Stomach (tissue), 9 donors: Measurements from ENCODE around the gene TMEM165. TPM values are rescaled to one million over a fixed set of nuclear protein-coding genes. Genes with fewer than 3 reads are reported as not detected.

Experiments
- DNase-seq, 2 donors: peaks; one replicate each; pipeline versions ENCODE4 v3.0.0 to v3.0.0-alpha.2; 2013 to 2019
- H3K27ac ChIP-seq, 5 donors: fragments of 200-600 bp in 4 of 5; sonication (generic) in 4 of 5; one replicate each; pipeline ENCODE4 v1.5.1; 2013 to 2019; ENCODE audit warnings: mild to moderate bottlenecking in 1 of 5, moderate library complexity in 1 of 5
- H3K27me3 ChIP-seq, 3 donors: fragments of 200-600 bp; sonication (generic); one replicate each; pipeline ENCODE4 v1.5.1; 2017 to 2019; ENCODE audit warnings: mixed run types in 1 of 3
- H3K36me3 ChIP-seq, 4 donors: fragments of 200-600 bp; sonication (generic); 1 replicate in 3 of 4; 2 replicates in 1 of 4; pipeline ENCODE4 v1.5.1; 2016 to 2019
- H3K4me1 ChIP-seq, 4 donors: fragments of 200-600 bp; sonication (generic); one replicate each; pipeline ENCODE4 v1.5.1; 2016 to 2019
- H3K4me3 ChIP-seq, 4 donors: fragments of 200-600 bp; sonication (generic) in 3 of 4; one replicate each; pipeline ENCODE4 v1.5.1; 2016 to 2019; ENCODE audit warnings: mild to moderate bottlenecking in 1 of 4
- H3K9me3 ChIP-seq, 4 donors: fragments of 200-600 bp; sonication (generic); one replicate each; pipeline ENCODE4 v1.5.1; 2016 to 2019
- EP300 ChIP-seq: sonication (generic); formaldehyde crosslinking; IDR thresholded peaks from one replicate; pipeline ENCODE4 v1.6.1; 2017; ENCODE audit warnings: antibody characterized with exemption
- POLR2A ChIP-seq, 4 donors: fragments of 450-650 bp; IDR thresholded peaks; one replicate each; pipeline ENCODE4 v1.6.1; 2016; ENCODE audit warnings: antibody characterized with exemption in 4 of 4, control low read depth in 2 of 4, mild to moderate bottlenecking in 1 of 4, moderate library complexity in 1 of 4
- POLR2AphosphoS5 ChIP-seq, 3 donors: sonication (generic); formaldehyde crosslinking; IDR thresholded peaks; one replicate each; pipeline ENCODE4 v1.6.1; 2016; ENCODE audit warnings: antibody characterized with exemption in 3 of 3
- WGBS, 5 donors: extraction: QIAGEN DNeasy Blood & Tissue Kit in 3 of 5; methylation state at CpG; one replicate each; pipeline versions ENCODE4 v1.1.5 to v1.1.7; 2013 to 2018; 5-methylcytosine and 5-hydroxymethylcytosine counted together
- intact Hi-C: fragments of 100-400 bp; cut with DNase I; formaldehyde crosslinking; loops from one replicate; pipeline ENCODE4 v1.15.1; 2023; ENCODE audit warnings: low total_unique reads
- polyA plus RNA-seq, 3 donors: library from polyadenylated mRNA; stranded (reverse); fragments of 200-250 nt; gene quantifications; one replicate each; pipeline ENCODE4 v1.2.3, GENCODE V29; 2013
- total RNA-seq, 5 donors: library from RNA; depleted of rRNA; stranded (reverse); fragments of >200 nt; gene quantifications; one replicate each; pipeline versions ENCODE4 v1.1.0 to v1.2.3, GENCODE V29; 2014 to 2016
- TF ChIP-seq, protein P1 (sequence below), 7 experiments: fragments of 450-650 bp in 4 of 7; fragments of 200-600 bp in 3 of 7; sonication (generic) in 3 of 7; IDR thresholded peaks; one replicate each; pipeline ENCODE4 v1.5.1; 2016 to 2019; ENCODE audit warnings: antibody characterized with exemption in 7 of 7, control low read depth in 2 of 7, mild to moderate bottlenecking in 1 of 7
- donor health status: healthy with polysubstance abuse.
- donor health status: Bipolar disorder and iron deficiency.
- donor health status: healthy.

Gene TMEM165
- total and polyA plus RNA-seq, 8 donors = 21.6 to 365 (median 107) TPM

- WGBS, 5 donors = 85 to 90% (median 88%) methylated on average over 2 of the region's 2 CpGs
- TF ChIP-seq POLR2A (IDR thresholded peaks at IDR 0.05) (no peak), POLR2AphosphoS5 (IDR thresholded peaks at IDR 0.05) (no peak), EP300 (no peak)
- TF ChIP-seq, protein P1, sequence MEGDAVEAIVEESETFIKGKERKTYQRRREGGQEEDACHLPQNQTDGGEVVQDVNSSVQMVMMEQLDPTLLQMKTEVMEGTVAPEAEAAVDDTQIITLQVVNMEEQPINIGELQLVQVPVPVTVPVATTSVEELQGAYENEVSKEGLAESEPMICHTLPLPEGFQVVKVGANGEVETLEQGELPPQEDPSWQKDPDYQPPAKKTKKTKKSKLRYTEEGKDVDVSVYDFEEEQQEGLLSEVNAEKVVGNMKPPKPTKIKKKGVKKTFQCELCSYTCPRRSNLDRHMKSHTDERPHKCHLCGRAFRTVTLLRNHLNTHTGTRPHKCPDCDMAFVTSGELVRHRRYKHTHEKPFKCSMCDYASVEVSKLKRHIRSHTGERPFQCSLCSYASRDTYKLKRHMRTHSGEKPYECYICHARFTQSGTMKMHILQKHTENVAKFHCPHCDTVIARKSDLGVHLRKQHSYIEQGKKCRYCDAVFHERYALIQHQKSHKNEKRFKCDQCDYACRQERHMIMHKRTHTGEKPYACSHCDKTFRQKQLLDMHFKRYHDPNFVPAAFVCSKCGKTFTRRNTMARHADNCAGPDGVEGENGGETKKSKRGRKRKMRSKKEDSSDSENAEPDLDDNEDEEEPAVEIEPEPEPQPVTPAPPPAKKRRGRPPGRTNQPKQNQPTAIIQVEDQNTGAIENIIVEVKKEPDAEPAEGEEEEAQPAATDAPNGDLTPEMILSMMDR (IDR thresholded peaks at IDR 0.05) = no peak
Observed at GRCh38 chr4:55376698-55377097, 19.1 kb upstream of the TMEM165 start.

GRCh38 chr4:55378617-55379467, 16.9 kb upstream of the TMEM165 start:
- Histone ChIP-seq H3K27me3 (no peaks in the 10 kb centered on the region), H3K36me3 (no peaks in the 10 kb centered on the region), H3K27ac (no peak overlapping the region), H3K4me1 (no peaks in the 10 kb centered on the region), H3K4me3 (no peak overlapping the region), H3K9me3 (no peaks in the 10 kb centered on the region)
- TF ChIP-seq POLR2A (IDR thresholded peaks at IDR 0.05) = no peak
- TF ChIP-seq, protein P1 (IDR thresholded peaks at IDR 0.05) = no peak
- no peak for TF ChIP-seq POLR2AphosphoS5 (IDR thresholded peaks at IDR 0.05)
- TF ChIP-seq EP300 = no peak
- WGBS, 5 donors = 33 to 65% (median 38%) methylated on average over 13 of the region's 13 CpGs
- DNase-seq = peak in 1 of 2 donors; percentile 66
- intact Hi-C loops = no loop called here

More at GRCh38 chr4:55376698-55377097, 19.1 kb upstream of the TMEM165 start:
- Histone ChIP-seq H3K9me3 (no peaks in the 10 kb centered on the region), H3K4me1 (no peaks in the 10 kb centered on the region), H3K36me3 (peaks cover 0 to 4% (median 0%) of the 10 kb centered on the region in 4 donors), H3K4me3 (no peak overlapping the region), H3K27ac (no peak overlapping the region), H3K27me3 (no peaks in the 10 kb centered on the region)
- DNase-seq = no peak
- intact Hi-C loops = no loop called here

DNA sequence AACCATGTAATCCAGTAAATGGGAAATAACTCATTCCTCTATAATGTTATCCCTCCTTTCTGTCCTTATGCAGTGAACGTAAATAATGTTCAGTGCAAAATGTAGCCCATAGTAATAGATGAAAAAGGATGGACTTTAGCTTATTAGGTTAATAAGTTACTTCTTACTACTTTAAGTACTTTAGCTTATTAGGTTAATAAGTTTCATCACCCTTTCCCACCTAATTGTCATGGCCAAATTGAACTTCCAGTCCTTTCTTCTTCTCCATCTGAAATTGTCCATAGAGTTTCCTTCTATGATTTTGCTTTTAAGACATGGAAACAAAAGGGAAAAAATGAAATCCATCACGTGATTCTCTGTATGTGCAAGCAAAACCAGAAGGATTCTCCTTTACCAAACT, 15.2 kb upstream of the TMEM165 start:
- TF ChIP-seq POLR2AphosphoS5 (IDR thresholded peaks at IDR 0.05) = no peak
- TF ChIP-seq, protein P1 (IDR thresholded peaks at IDR 0.05) = no peak
- no peak for TF ChIP-seq EP300
- no peak for TF ChIP-seq POLR2A (IDR thresholded peaks at IDR 0.05)

GRCh38 chr4:55381502-55381901, 14.3 kb upstream of the TMEM165 start:
- no peak overlapping the region for H3K4me3 ChIP-seq
- 88 to 97% (median 90%) methylated on average over 7 of the region's 7 CpGs for WGBS, 5 donors
- no peak overlapping the region for H3K27ac ChIP-seq
- H3K4me1 ChIP-seq = no peaks in the 10 kb centered on the region
- H3K36me3 ChIP-seq = no peaks in the 10 kb centered on the region
- DNase-seq = no peak
- no peak for TF ChIP-seq EP300
- intact Hi-C loops = no loop called here
- no peaks in the 10 kb centered on the region for H3K27me3 ChIP-seq
- no peaks in the 10 kb centered on the region for H3K9me3 ChIP-seq

More for the DNA sequence above, 15.2 kb upstream of the TMEM165 start:
- Histone ChIP-seq H3K27me3 (no peaks in the 10 kb centered on the region), H3K27ac (no peak overlapping the region), H3K4me3 (no peak overlapping the region), H3K9me3 (no peaks in the 10 kb centered on the region), H3K4me1 (no peaks in the 10 kb centered on the region), H3K36me3 (no peaks in the 10 kb centered on the region)
- DNase-seq = no peak
- WGBS, 5 donors = 77 to 87% (median 85%) methylated on average over 2 of the region's 2 CpGs
- intact Hi-C loops = no loop called here

- H3K4me3 ChIP-seq = no peak overlapping the region
- no peak for DNase-seq
- H3K9me3 ChIP-seq = no peaks in the 10 kb centered on the region
- H3K36me3 ChIP-seq = no peaks in the 10 kb centered on the region
- no peaks in the 10 kb centered on the region for H3K27me3 ChIP-seq
- intact Hi-C loops = no loop called here
- WGBS, 5 donors = 84 to 87% (median 85%) methylated on average over 3 of the region's 3 CpGs
- TF ChIP-seq, protein P1 (IDR thresholded peaks at IDR 0.05) = no peak
- TF ChIP-seq POLR2AphosphoS5 (IDR thresholded peaks at IDR 0.05) (no peak), EP300 (no peak), POLR2A (IDR thresholded peaks at IDR 0.05) (no peak)
- H3K27ac ChIP-seq = no peak overlapping the region
- H3K4me1 ChIP-seq = no peaks in the 10 kb centered on the region
Observed at GRCh38 chr4:55382488-55383003, 13.2 kb upstream of the TMEM165 start.
